NCI-H128 (cell line): ENCODE measurements around the gene COPB2.

Source experiments
- DNase-seq: peaks from one replicate; lab custom pipeline; 2025; ENCODE audit not compliant: unreplicated experiment; lab: John Stamatoyannopoulos, UW

COPB2 gene

DNA sequence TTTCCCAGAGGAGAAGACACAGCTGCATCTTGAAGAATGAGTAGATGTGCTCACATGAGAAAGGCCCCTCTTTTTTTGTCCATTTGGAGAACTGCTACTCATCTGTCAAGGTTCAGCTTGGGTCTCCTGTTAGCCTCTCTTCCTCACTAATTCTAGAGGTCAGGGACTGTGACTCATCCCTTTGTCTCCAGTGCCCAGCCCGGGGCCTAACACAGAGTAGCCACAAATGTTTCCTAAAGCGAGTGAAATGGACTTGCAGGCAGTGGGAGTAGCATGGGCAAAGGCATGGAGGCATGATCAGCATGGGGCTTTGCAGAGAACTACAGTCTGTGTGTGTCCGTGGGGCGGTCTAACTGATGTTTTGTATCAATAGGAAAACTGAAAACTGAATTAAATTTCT, 79.6 kb downstream of the COPB2 start:
- no peak for DNase-seq

DNA sequence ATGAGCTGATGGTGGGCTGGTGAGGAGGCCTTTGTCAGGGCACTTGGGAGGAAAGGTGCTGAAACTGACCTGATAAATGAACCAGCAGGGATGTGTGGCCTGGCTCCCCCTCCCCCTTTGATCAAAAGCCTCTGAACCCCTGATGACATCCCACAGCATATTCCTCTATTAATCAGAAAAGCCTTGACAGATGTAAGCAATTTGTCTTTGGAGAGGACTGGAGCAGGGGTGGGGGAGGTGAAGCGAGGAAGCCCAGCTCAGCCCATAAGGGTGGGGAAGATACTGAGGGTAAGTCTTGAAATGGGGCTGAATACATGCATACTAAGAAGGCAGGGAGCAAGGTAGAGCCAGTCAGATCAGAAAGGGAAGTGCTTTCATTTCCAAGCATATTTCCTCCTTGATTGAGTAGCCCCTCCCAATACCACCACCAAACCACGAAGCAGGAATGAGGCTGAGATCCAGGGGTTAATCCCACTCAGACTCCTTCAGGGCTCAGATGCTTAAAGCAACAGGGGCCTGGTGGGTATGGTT, 80.3 kb downstream of the COPB2 start:
- no peak for DNase-seq

DNA sequence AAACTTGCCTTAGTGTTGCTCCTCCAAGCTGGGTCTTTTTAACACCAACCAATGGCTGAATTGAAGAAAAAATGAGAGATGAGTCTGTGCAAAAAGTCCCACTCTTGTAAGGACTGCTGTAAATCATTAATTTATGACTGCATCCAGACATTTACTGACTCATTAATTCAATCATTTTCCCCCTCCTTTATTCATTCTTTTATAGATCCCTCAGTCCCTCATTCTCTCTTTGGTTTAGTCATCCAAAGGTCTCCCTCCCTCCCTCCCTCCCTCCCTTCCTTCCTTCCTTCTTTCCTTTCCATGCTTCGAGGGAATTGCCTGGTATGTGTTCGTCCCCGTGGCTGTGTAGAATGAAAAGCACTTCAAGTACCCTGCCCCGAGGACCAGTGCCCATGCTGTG, 80.9 kb downstream of the COPB2 start:
- DNase-seq = no peak

DNA sequence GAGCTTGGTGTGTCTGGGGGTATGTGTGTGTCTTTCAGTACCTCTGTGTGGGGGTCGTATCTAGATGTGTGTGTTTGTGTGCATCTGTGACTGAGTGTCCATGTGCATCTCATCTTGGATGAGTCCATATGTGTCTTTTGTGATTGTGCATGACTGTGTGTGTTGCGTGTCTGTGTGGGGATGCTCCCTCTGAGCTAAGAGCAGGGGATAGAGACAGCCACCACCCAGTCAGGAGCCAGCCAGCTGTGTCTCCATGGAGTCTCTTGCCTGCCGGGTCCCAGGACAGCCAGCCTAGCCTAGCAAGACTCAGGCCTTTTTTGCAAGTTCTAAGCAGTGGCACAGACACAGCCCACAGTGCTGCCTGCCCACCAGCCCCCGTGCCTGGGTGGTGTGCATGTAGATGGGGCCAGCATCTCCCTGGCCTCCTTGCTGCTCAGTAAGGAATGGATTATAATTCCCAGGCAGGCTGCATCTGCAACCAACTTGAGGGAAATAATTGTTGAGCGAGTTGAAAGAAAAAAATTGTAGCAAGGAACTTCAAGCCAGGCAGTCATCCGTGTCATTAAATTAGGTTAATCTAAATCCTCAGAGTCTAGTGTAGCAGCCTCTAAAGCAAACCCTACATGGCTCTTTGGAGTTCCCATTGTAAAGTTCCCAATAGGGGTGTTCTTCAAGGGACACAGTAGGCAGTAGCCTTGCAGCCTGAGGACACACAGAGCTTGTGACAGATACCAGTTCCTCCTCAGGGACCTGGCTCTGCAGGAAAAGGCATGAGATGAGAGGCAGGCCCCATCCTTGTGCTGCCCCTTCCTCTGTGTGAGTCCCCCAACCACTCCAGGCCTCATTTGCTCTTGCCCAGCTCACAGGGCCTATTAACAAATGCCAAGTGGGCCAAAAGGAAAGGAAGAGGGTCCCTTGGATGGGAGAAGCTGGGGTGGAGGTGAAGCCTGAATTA, 81.6 kb downstream of the COPB2 start:
- no peak for DNase-seq
